K562 (cell line): ENCODE data around the gene SLC16A9.

Experiments used
- CBFA2T3 ChIP-seq: fragments of 450-650 bp; IDR thresholded peaks from 2 replicates; pipeline ENCODE4 v1.6.1; 2017
- HNRNPL ChIP-seq: fragments of 200-400 bp; formaldehyde crosslinking; IDR thresholded peaks from 2 replicates; pipeline ENCODE4 v1.6.1; 2017; ENCODE audit warnings: low read depth, mild to moderate bottlenecking, low read length
- NR2C1 ChIP-seq, 2 experiments: fragments of 450-650 bp; IDR thresholded peaks; 2 replicates each; pipeline ENCODE4 v1.6.1; 2017; ENCODE audit warnings: mild to moderate bottlenecking in 2 of 2, antibody characterized with exemption in 1 of 2, inconsistent platforms in 1 of 2, missing compliant biosample characterization in 1 of 2, missing genetic modification characterization in 1 of 2
- PHTF2 ChIP-seq: fragments of 250-450 bp; sonication (Bioruptor Pico); IDR thresholded peaks from 2 replicates; pipeline ENCODE4 v1.5.0; 2021; ENCODE audit warnings: mild to moderate bottlenecking
- SMARCA4 ChIP-seq: fragments of 450-650 bp; IDR thresholded peaks from 2 replicates; pipeline ENCODE4 v1.6.1; 2016
- ZFP30 ChIP-seq: fragments of 250-450 bp; sonication (Bioruptor Pico); IDR thresholded peaks from 2 replicates; pipeline ENCODE4 v1.8.0; 2022; ENCODE audit warnings: moderate library complexity, mild to moderate bottlenecking, inconsistent platforms, borderline replicate concordance
- ZNF175 ChIP-seq: fragments of 200-800 bp; sonication (Bioruptor generic); IDR thresholded peaks from 2 replicates; pipeline ENCODE4 v1.6.1; 2016; ENCODE audit warnings: low read depth, mild to moderate bottlenecking, missing genetic modification characterization, missing compliant biosample characterization
- TF ChIP-seq, protein P1 (sequence below), 3 experiments: IDR thresholded peaks in 2 of 3; conservative IDR thresholded peaks in 1 of 3; 2 replicates each; pipeline ENCODE4 v1.5.1; 2011 to 2012; ENCODE audit warnings: low read length in 3 of 3, mild to moderate bottlenecking in 3 of 3, control low read depth in 2 of 3, improper control_type of control experiment in 1 of 3, inconsistent platforms in 1 of 3, low read depth in 1 of 3, mixed read lengths in 1 of 3, moderate library complexity in 1 of 3; ENCODE audit not compliant: insufficient read depth in 2 of 3
- TF ChIP-seq, protein P2 (sequence below): fragments of 450-650 bp; IDR thresholded peaks from 2 replicates; pipeline ENCODE4 v1.6.1; 2018; ENCODE audit not compliant: partially characterized antibody
- TF ChIP-seq, protein P3 (sequence below), 2 experiments: fragments of 450-650 bp; formaldehyde crosslinking in 1 of 2; IDR thresholded peaks; 2 replicates each; pipeline versions ENCODE4 v1.4.0 to v1.6.1; 2014 to 2020; ENCODE audit warnings: mild to moderate bottlenecking in 2 of 2, borderline replicate concordance in 1 of 2, low read depth in 1 of 2
- TF ChIP-seq, protein P4 (sequence below): sonication (generic); formaldehyde crosslinking; IDR thresholded peaks from 2 replicates; pipeline ENCODE4 v1.8.1; 2023; ENCODE audit warnings: mild to moderate bottlenecking, missing genetic modification reagents

DNA sequence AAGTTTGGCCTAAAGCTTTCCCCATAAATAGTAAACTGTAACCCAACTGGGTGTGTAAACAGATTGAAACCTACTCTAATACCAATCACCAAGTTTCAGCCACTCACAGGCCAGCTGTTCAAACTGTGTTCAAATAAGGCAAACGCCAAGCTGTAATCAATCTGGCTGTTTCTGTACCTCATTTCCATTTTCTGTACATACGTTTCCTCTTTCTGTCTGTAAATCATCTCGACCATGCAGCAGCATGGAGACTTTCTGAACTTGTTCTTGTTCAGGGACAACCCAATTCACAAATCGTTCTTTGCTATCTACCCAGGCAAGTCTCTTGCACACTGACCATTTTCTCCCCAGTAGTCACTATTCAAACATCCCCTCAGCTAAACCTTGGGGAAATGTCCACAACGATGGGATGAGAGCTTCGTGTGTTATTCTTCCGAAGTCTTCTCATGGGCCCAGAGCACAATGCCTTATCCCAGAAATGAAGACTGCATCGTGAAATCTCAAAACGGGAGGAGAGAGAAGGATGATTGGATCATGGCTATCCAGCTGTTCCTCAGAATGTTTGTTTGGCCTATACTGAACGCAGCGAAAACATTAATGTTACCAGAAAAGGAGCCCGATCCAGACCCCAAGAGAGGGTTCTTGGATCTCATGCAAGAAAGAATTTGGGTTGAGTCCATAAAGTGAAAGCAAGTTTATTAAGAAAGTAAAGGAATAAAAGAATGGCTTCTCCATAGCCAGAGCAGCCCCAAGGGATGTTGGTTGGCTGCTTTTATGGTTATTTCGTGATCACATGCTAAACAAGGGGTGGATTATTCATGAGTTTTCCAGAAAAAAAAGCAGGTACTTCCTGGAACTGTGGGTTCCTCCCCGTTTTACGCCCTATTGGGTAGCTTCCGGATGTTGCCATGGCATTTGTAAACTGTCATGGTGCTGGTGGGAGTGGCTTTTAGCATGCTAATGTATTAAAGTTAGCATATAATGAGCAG is 86.2 kb downstream of the SLC16A9 start:
- TF ChIP-seq, protein P1, sequence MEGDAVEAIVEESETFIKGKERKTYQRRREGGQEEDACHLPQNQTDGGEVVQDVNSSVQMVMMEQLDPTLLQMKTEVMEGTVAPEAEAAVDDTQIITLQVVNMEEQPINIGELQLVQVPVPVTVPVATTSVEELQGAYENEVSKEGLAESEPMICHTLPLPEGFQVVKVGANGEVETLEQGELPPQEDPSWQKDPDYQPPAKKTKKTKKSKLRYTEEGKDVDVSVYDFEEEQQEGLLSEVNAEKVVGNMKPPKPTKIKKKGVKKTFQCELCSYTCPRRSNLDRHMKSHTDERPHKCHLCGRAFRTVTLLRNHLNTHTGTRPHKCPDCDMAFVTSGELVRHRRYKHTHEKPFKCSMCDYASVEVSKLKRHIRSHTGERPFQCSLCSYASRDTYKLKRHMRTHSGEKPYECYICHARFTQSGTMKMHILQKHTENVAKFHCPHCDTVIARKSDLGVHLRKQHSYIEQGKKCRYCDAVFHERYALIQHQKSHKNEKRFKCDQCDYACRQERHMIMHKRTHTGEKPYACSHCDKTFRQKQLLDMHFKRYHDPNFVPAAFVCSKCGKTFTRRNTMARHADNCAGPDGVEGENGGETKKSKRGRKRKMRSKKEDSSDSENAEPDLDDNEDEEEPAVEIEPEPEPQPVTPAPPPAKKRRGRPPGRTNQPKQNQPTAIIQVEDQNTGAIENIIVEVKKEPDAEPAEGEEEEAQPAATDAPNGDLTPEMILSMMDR (IDR thresholded peaks at IDR 0.05 in 2 of 3, conservative IDR thresholded peaks at IDR 0.05 in 1 of 3; ENCODE audit: insufficient read depth in 2 of 3, low read depth in 1 of 3, low read length in 3 of 3): no peak
- TF ChIP-seq HNRNPL (no peak), NR2C1 (IDR thresholded peaks at IDR 0.05) (no peak), NR2C1 (tag; IDR thresholded peaks at IDR 0.05) (no peak), ZFP30 (no peak), CBFA2T3 (no peak), SMARCA4 (no peak), PHTF2 (CRISPR knock-in tag) (no peak), ZNF175 (CRISPR knock-in tag) (no peak)
- TF ChIP-seq, protein P2, sequence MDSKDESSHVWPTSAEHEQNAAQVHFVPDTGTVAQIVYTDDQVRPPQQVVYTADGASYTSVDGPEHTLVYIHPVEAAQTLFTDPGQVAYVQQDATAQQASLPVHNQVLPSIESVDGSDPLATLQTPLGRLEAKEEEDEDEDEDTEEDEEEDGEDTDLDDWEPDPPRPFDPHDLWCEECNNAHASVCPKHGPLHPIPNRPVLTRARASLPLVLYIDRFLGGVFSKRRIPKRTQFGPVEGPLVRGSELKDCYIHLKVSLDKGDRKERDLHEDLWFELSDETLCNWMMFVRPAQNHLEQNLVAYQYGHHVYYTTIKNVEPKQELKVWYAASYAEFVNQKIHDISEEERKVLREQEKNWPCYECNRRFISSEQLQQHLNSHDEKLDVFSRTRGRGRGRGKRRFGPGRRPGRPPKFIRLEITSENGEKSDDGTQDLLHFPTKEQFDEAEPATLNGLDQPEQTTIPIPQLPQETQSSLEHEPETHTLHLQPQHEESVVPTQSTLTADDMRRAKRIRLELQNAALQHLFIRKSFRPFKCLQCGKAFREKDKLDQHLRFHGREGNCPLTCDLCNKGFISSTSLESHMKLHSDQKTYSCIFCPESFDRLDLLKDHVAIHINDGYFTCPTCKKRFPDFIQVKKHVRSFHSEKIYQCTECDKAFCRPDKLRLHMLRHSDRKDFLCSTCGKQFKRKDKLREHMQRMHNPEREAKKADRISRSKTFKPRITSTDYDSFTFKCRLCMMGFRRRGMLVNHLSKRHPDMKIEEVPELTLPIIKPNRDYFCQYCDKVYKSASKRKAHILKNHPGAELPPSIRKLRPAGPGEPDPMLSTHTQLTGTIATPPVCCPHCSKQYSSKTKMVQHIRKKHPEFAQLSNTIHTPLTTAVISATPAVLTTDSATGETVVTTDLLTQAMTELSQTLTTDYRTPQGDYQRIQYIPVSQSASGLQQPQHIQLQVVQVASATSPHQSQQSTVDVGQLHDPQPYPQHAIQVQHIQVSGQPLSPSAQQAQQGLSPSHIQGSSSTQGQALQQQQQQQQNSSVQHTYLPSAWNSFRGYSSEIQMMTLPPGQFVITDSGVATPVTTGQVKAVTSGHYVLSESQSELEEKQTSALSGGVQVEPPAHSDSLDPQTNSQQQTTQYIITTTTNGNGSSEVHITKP: no peak
- TF ChIP-seq, protein P3, sequence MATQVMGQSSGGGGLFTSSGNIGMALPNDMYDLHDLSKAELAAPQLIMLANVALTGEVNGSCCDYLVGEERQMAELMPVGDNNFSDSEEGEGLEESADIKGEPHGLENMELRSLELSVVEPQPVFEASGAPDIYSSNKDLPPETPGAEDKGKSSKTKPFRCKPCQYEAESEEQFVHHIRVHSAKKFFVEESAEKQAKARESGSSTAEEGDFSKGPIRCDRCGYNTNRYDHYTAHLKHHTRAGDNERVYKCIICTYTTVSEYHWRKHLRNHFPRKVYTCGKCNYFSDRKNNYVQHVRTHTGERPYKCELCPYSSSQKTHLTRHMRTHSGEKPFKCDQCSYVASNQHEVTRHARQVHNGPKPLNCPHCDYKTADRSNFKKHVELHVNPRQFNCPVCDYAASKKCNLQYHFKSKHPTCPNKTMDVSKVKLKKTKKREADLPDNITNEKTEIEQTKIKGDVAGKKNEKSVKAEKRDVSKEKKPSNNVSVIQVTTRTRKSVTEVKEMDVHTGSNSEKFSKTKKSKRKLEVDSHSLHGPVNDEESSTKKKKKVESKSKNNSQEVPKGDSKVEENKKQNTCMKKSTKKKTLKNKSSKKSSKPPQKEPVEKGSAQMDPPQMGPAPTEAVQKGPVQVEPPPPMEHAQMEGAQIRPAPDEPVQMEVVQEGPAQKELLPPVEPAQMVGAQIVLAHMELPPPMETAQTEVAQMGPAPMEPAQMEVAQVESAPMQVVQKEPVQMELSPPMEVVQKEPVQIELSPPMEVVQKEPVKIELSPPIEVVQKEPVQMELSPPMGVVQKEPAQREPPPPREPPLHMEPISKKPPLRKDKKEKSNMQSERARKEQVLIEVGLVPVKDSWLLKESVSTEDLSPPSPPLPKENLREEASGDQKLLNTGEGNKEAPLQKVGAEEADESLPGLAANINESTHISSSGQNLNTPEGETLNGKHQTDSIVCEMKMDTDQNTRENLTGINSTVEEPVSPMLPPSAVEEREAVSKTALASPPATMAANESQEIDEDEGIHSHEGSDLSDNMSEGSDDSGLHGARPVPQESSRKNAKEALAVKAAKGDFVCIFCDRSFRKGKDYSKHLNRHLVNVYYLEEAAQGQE (IDR thresholded peaks at IDR 0.05; ENCODE audit: borderline replicate concordance): no peak
- TF ChIP-seq, protein P3 (CRISPR knock-in tag; IDR thresholded peaks at IDR 0.05; ENCODE audit: low read depth): no peak
- TF ChIP-seq, protein P4, sequence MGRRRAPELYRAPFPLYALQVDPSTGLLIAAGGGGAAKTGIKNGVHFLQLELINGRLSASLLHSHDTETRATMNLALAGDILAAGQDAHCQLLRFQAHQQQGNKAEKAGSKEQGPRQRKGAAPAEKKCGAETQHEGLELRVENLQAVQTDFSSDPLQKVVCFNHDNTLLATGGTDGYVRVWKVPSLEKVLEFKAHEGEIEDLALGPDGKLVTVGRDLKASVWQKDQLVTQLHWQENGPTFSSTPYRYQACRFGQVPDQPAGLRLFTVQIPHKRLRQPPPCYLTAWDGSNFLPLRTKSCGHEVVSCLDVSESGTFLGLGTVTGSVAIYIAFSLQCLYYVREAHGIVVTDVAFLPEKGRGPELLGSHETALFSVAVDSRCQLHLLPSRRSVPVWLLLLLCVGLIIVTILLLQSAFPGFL (CRISPR knock-in tag): no peak
